DOHH2 (cell line): ENCODE data around the gene TRIM40.

Experiments used
- H3F3A ChIP-seq: fragments of 200-600 bp; sonication (generic), shearing (Covaris generic); 2 replicates; pipeline ENCODE4 v1.6.0; 2016; ENCODE audit warnings: antibody characterized with exemption, mild to moderate bottlenecking; ENCODE audit not compliant: control insufficient read depth, insufficient read depth
- H3K27ac ChIP-seq: fragments of 200-600 bp; sonication (generic); 2 replicates; pipeline ENCODE4 v1.5.1; 2014; ENCODE audit warnings: low read depth, mild to moderate bottlenecking, low read length, moderate library complexity
- H3K27me3 ChIP-seq: fragments of 200-600 bp; sonication (generic); 2 replicates; pipeline ENCODE4 v1.6.1; 2014; ENCODE audit warnings: mild to moderate bottlenecking, low read length, mixed read lengths; ENCODE audit not compliant: control insufficient read depth
- H3K36me3 ChIP-seq: fragments of 200-600 bp; sonication (generic); 2 replicates; pipeline ENCODE4 v1.6.1; 2014; ENCODE audit warnings: mild to moderate bottlenecking, low read length, moderate library complexity, mixed read lengths; ENCODE audit not compliant: control insufficient read depth
- H3K4me1 ChIP-seq: fragments of 200-600 bp; sonication (generic); 2 replicates; pipeline ENCODE4 v1.6.1; 2014; ENCODE audit warnings: mild to moderate bottlenecking, low read length, mixed read lengths; ENCODE audit not compliant: control insufficient read depth
- H3K4me2 ChIP-seq: fragments of 200-600 bp; sonication (generic); 2 replicates; pipeline ENCODE4 v1.6.0; 2014; ENCODE audit warnings: mild to moderate bottlenecking, low read length, moderate library complexity
- H3K4me3 ChIP-seq: fragments of 200-600 bp; sonication (generic); 2 replicates; pipeline ENCODE4 v1.5.1; 2014; ENCODE audit warnings: mild to moderate bottlenecking, low read length, mixed read lengths
- H3K79me2 ChIP-seq: fragments of 200-600 bp; sonication (generic); 2 replicates; pipeline ENCODE4 v1.6.1; 2014; ENCODE audit warnings: mild to moderate bottlenecking, low read length, mixed read lengths; ENCODE audit not compliant: control insufficient read depth
- H3K9me2 ChIP-seq: fragments of 200-600 bp; sonication (generic); replicated peaks from 2 replicates; pipeline ENCODE4 v1.6.1; 2014; ENCODE audit warnings: mild to moderate bottlenecking, low read length, mixed read lengths; ENCODE audit not compliant: control insufficient read depth
- H3K9me3 ChIP-seq: fragments of 200-600 bp; sonication (generic); 2 replicates; pipeline ENCODE4 v1.6.1; 2014; ENCODE audit warnings: antibody characterized with exemption, low read length, mixed read lengths; ENCODE audit not compliant: control insufficient read depth, insufficient read depth
- H4K20me1 ChIP-seq: fragments of 200-600 bp; sonication (generic); 2 replicates; pipeline ENCODE4 v1.6.0; 2014; ENCODE audit warnings: low read depth, mild to moderate bottlenecking, antibody characterized with exemption, low read length, moderate library complexity; ENCODE audit not compliant: control insufficient read depth, insufficient read depth
- CTCF ChIP-seq: fragments of 200-600 bp; sonication (generic); IDR thresholded peaks from one replicate; pipeline ENCODE4 v1.5.1; 2014; ENCODE audit warnings: antibody characterized with exemption, mild to moderate bottlenecking, low read depth, low read length; ENCODE audit not compliant: poor library complexity, severe bottlenecking
- EZH2phosphoT487 ChIP-seq: fragments of 200-600 bp; sonication (generic); IDR thresholded peaks from 2 replicates; pipeline ENCODE4 v1.6.1; 2017; ENCODE audit warnings: borderline replicate concordance, mild to moderate bottlenecking, antibody characterized with exemption, low read length, moderate library complexity, mixed read lengths

TRIM40 gene

GRCh38 chr6:30103872-30104179, 32.1 kb upstream of the TRIM40 start:
- H3K9me2 ChIP-seq: no peaks in the 10 kb centered on the region
- peaks cover 4% of the 10 kb centered on the region; the same call in 1 of the 2 replicates for H3F3A ChIP-seq
- no peaks in the 10 kb centered on the region for H3K79me2 ChIP-seq
- H3K4me1 ChIP-seq: peaks cover 31% of the 10 kb centered on the region
- no peaks in the 10 kb centered on the region for H3K9me3 ChIP-seq
- H3K4me2 ChIP-seq: peak overlapping the region; percentile 75; the same call in 1 of the 2 replicates
- no peaks in the 10 kb centered on the region for H3K36me3 ChIP-seq
- H3K4me3 ChIP-seq: no peak overlapping the region
- H4K20me1 ChIP-seq: no peaks in the 10 kb centered on the region
- peaks cover 60% of the 10 kb centered on the region for H3K27me3 ChIP-seq
- H3K27ac ChIP-seq: no peak overlapping the region
- TF ChIP-seq EZH2phosphoT487: no peak
- TF ChIP-seq CTCF: no peak

- peaks cover 4% of the 10 kb centered on the region; the same call in 1 of the 2 replicates for H3F3A ChIP-seq
- H3K79me2 ChIP-seq: no peaks in the 10 kb centered on the region
Observed at GRCh38 chr6:30104661-30105060, 31.3 kb upstream of the TRIM40 start.

GRCh38 chr6:30111266-30111856, 24.6 kb upstream of the TRIM40 start:
- H3K9me2 ChIP-seq: no peaks in the 10 kb centered on the region
- H3K79me2 ChIP-seq: no peaks in the 10 kb centered on the region
- no peaks in the 10 kb centered on the region for H3K9me3 ChIP-seq
- no peak overlapping the region for H3K4me3 ChIP-seq
- TF ChIP-seq CTCF: no peak
- TF ChIP-seq EZH2phosphoT487: no peak
- H3F3A ChIP-seq: no peaks in the 10 kb centered on the region
- H4K20me1 ChIP-seq: no peaks in the 10 kb centered on the region
- no peak overlapping the region for H3K27ac ChIP-seq
- no peak overlapping the region for H3K4me2 ChIP-seq
- no peaks in the 10 kb centered on the region for H3K4me1 ChIP-seq
- peaks cover 43% of the 10 kb centered on the region for H3K27me3 ChIP-seq
- no peaks in the 10 kb centered on the region for H3K36me3 ChIP-seq

More at GRCh38 chr6:30104661-30105060, 31.3 kb upstream of the TRIM40 start:
- H3K4me1 ChIP-seq: peaks cover 31% of the 10 kb centered on the region
- no peaks in the 10 kb centered on the region for H4K20me1 ChIP-seq
- no peak for TF ChIP-seq CTCF
- no peak for TF ChIP-seq EZH2phosphoT487
- H3K36me3 ChIP-seq: no peaks in the 10 kb centered on the region
- no peak overlapping the region for H3K27ac ChIP-seq
- H3K9me3 ChIP-seq: no peaks in the 10 kb centered on the region
- no peak overlapping the region for H3K4me3 ChIP-seq
- H3K9me2 ChIP-seq: no peaks in the 10 kb centered on the region
- peaks cover 57% of the 10 kb centered on the region for H3K27me3 ChIP-seq
- no peak overlapping the region for H3K4me2 ChIP-seq
